ENCODE data around the gene PFDN1.

- TF ChIP-seq POLR2AphosphoS5 (IDR thresholded peaks at IDR 0.05; ENCODE audit: borderline replicate concordance, low read depth, low read length), result no peak
- TF ChIP-seq EZH2 (IDR thresholded peaks at IDR 0.05), result no peak
- no peak for TF ChIP-seq FOXP2 (optimal IDR thresholded peaks at IDR 0.05; ENCODE audit: control extremely low read depth, extremely low read length, insufficient read depth)
These were observed 88.1 kb downstream of the PFDN1 start for GRCh38 chr5:140214831-140215230.
